Stomach (tissue), 19 donors: Measurements from ENCODE around the gene RPRM. TPM values are rescaled to one million over a fixed set of nuclear protein-coding genes. Genes with fewer than 3 reads are reported as not detected.

Source experiments
- DNase-seq, 2 donors: peaks; one replicate each; pipeline versions ENCODE4 v3.0.0 to v3.0.0-alpha.2; 2013 to 2019
- H3K27ac ChIP-seq, 5 donors: fragments of 200-600 bp in 4 of 5; sonication (generic) in 4 of 5; one replicate each; pipeline ENCODE4 v1.5.1; 2013 to 2019; ENCODE audit warnings: mild to moderate bottlenecking in 1 of 5, moderate library complexity in 1 of 5
- H3K27me3 ChIP-seq, 3 donors: fragments of 200-600 bp; sonication (generic); one replicate each; pipeline ENCODE4 v1.5.1; 2017 to 2019; ENCODE audit warnings: mixed run types in 1 of 3
- H3K36me3 ChIP-seq, 4 donors: fragments of 200-600 bp; sonication (generic); 1 replicate in 3 of 4; 2 replicates in 1 of 4; pipeline ENCODE4 v1.5.1; 2016 to 2019
- H3K4me1 ChIP-seq, 4 donors: fragments of 200-600 bp; sonication (generic); one replicate each; pipeline ENCODE4 v1.5.1; 2016 to 2019
- H3K4me3 ChIP-seq, 4 donors: fragments of 200-600 bp; sonication (generic) in 3 of 4; one replicate each; pipeline ENCODE4 v1.5.1; 2016 to 2019; ENCODE audit warnings: mild to moderate bottlenecking in 1 of 4
- H3K9me3 ChIP-seq, 4 donors: fragments of 200-600 bp; sonication (generic); one replicate each; pipeline ENCODE4 v1.5.1; 2016 to 2019
- EP300 ChIP-seq: sonication (generic); formaldehyde crosslinking; IDR thresholded peaks from one replicate; pipeline ENCODE4 v1.6.1; 2017; ENCODE audit warnings: antibody characterized with exemption
- POLR2A ChIP-seq, 4 donors: fragments of 450-650 bp; IDR thresholded peaks; one replicate each; pipeline ENCODE4 v1.6.1; 2016; ENCODE audit warnings: antibody characterized with exemption in 4 of 4, control low read depth in 2 of 4, mild to moderate bottlenecking in 1 of 4, moderate library complexity in 1 of 4
- POLR2AphosphoS5 ChIP-seq, 3 donors: sonication (generic); formaldehyde crosslinking; IDR thresholded peaks; one replicate each; pipeline ENCODE4 v1.6.1; 2016; ENCODE audit warnings: antibody characterized with exemption in 3 of 3
- WGBS, 5 donors: extraction: QIAGEN DNeasy Blood & Tissue Kit in 3 of 5; methylation state at CpG; one replicate each; pipeline versions ENCODE4 v1.1.5 to v1.1.7; 2013 to 2018; 5-methylcytosine and 5-hydroxymethylcytosine counted together
- intact Hi-C: fragments of 100-400 bp; cut with DNase I; formaldehyde crosslinking; loops from one replicate; pipeline ENCODE4 v1.15.1; 2023; ENCODE audit warnings: low total_unique reads
- long read RNA-seq, 10 donors: transcript quantifications; one replicate each; lab custom pipeline, GENCODE V29; 2026
- polyA plus RNA-seq, 3 donors: library from polyadenylated mRNA; stranded (reverse); fragments of 200-250 nt; gene quantifications; one replicate each; pipeline ENCODE4 v1.2.3, GENCODE V29; 2013
- total RNA-seq, 5 donors: library from RNA; depleted of rRNA; stranded (reverse); fragments of >200 nt; gene quantifications; one replicate each; pipeline versions ENCODE4 v1.1.0 to v1.2.3, GENCODE V29; 2014 to 2016
- TF ChIP-seq, protein P1 (sequence below), 7 experiments: fragments of 450-650 bp in 4 of 7; fragments of 200-600 bp in 3 of 7; sonication (generic) in 3 of 7; IDR thresholded peaks; one replicate each; pipeline ENCODE4 v1.5.1; 2016 to 2019; ENCODE audit warnings: antibody characterized with exemption in 7 of 7, control low read depth in 2 of 7, mild to moderate bottlenecking in 1 of 7
- donor health status: healthy with polysubstance abuse.
- donor health status: Bipolar disorder and iron deficiency.
- donor health status: healthy.

Gene RPRM
- total RNA-seq = 1 to 10 TPM in 2 of 5 donors, not detected in 3; 1.0 to 5.0 TPM
- polyA plus RNA-seq = 1 to 10 TPM; 1.6 to 7.8 (median 5.5) TPM
- long read RNA-seq, donor 1, partial matches to known transcripts = 0 of 3 reads
- long read RNA-seq, donor 1, other reads (novel, unspliced or antisense) = 0 of 3 reads
- long read RNA-seq, donor 2, transcript RPRM-201 (1 exons, 1,471 nt) = major isoform, 5 of 5 reads
- long read RNA-seq, donor 2, partial matches to known transcripts = 0 of 5 reads
- long read RNA-seq, donor 2, other reads (novel, unspliced or antisense) = 0 of 5 reads
- long read RNA-seq, donor 3, partial matches to known transcripts = 0 of 3 reads
- long read RNA-seq, donor 3, other reads (novel, unspliced or antisense) = 0 of 3 reads
- long read RNA-seq, donor 4 = 0 reads
- long read RNA-seq, donor 5, partial matches to known transcripts = 0 of 4 reads
- long read RNA-seq, donor 5, other reads (novel, unspliced or antisense) = 0 of 4 reads
- long read RNA-seq, donor 6 = 0 reads
- long read RNA-seq, donor 7, transcript RPRM-201 (1 exons, 1,471 nt) = major isoform, 12 of 12 reads
- long read RNA-seq, donor 7, partial matches to known transcripts = 0 of 12 reads
- long read RNA-seq, donor 7, other reads (novel, unspliced or antisense) = 0 of 12 reads
- long read RNA-seq, donor 8, partial matches to known transcripts = 0 of 1 reads
- long read RNA-seq, donor 8, other reads (novel, unspliced or antisense) = 0 of 1 reads
- long read RNA-seq, donor 9, transcript RPRM-201 (1 exons, 1,471 nt) = major isoform, 15 of 15 reads
- long read RNA-seq, donor 9, partial matches to known transcripts = 0 of 15 reads
- long read RNA-seq, donor 9, other reads (novel, unspliced or antisense) = 0 of 15 reads
- long read RNA-seq, donor 10, partial matches to known transcripts = 0 of 1 reads
- long read RNA-seq, donor 10, other reads (novel, unspliced or antisense) = 0 of 1 reads

DNA sequence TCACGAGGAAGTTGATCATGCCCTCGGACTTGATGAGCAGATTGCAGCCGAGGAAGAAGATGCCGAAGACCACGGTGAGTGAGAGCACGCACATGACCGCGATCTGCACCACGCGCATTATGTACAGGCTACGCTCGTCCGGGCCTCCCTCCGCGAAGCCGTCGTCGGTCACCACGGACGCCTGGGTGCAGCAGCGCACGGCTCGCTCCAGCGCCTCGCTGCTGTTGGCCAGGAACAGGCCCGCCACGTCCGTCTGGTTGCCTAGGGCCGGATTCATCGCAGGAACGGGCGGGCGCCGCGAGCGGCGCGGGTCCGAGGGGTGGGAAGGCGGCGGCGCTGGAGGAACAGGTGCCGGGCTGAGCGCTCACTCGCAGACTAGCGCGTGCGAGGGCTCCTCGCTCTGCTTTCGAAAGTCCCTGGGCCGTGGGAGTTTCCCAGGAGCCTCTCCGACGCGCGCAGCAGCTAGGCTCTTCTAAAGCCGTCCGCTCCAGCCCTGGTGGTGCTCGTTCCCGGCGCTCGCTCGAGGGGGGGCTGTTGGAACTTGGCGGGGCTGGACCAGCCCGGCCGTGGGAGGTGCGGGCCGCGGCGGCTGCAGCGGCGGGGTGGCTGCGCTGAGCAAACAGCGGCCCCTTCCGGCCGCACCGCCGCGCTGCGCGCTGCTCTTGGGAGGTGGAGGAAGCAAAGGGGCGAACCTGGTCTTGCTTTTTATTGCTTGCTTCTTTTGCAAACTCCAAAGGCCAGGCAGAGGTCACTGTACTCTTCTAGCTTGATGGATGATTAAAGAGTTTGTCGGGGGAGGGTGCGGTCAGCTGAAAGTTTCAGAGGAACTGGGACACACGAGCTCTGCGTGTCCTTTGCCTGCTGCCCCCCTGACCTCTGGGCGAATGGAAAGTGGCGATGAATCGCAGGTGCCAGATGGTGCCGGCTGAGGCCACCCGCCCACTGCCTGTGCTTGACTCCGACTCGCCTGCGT, at the start of gene RPRM:
Gene RPRM, minus strand, starts transcription at position 474 of the 973 bp plus-strand sequence. Its CDS starts 197 bp downstream, at position 277.
- no peak for TF ChIP-seq EP300
- TF ChIP-seq, protein P1, sequence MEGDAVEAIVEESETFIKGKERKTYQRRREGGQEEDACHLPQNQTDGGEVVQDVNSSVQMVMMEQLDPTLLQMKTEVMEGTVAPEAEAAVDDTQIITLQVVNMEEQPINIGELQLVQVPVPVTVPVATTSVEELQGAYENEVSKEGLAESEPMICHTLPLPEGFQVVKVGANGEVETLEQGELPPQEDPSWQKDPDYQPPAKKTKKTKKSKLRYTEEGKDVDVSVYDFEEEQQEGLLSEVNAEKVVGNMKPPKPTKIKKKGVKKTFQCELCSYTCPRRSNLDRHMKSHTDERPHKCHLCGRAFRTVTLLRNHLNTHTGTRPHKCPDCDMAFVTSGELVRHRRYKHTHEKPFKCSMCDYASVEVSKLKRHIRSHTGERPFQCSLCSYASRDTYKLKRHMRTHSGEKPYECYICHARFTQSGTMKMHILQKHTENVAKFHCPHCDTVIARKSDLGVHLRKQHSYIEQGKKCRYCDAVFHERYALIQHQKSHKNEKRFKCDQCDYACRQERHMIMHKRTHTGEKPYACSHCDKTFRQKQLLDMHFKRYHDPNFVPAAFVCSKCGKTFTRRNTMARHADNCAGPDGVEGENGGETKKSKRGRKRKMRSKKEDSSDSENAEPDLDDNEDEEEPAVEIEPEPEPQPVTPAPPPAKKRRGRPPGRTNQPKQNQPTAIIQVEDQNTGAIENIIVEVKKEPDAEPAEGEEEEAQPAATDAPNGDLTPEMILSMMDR (IDR thresholded peaks at IDR 0.05) = peak in 5 of 7 experiments; percentile 35 to 89 (median 73)
- TF ChIP-seq POLR2AphosphoS5 (IDR thresholded peaks at IDR 0.05) = peak in 1 of 3 donors; percentile 16
- Histone ChIP-seq H3K4me1 (peaks cover 14 to 34% (median 27%) of the 10 kb centered on the region in 4 donors), H3K36me3 (no peaks in the 10 kb centered on the region), H3K27ac (peak within 1 kb of the TSS in 4 of 5 donors; percentile 24 to 81 (median 50)), H3K9me3 (no peaks in the 10 kb centered on the region), H3K27me3 (peaks cover 0 to 63% (median 43%) of the 10 kb centered on the region in 3 donors), H3K4me3 (peak within 1 kb of the TSS; percentile 56 to 64 (median 60))
- DNase-seq = peak; percentile 72 to 94
- intact Hi-C loops = no loop called here
- 1 to 3% (median 2%) methylated on average over 43 to 93 of the region's 93 CpGs for WGBS, 5 donors

- TF ChIP-seq POLR2A (IDR thresholded peaks at IDR 0.05) (no peak), EP300 (no peak), POLR2AphosphoS5 (IDR thresholded peaks at IDR 0.05) (no peak)
- TF ChIP-seq, protein P1 (IDR thresholded peaks at IDR 0.05) = peak in 4 of 7 experiments; percentile 37 to 85 (median 64)
- intact Hi-C loops = loop anchor here (5.0 kb wide), 1 partner anchor 657 kb away; no protein-coding TSS in a partner anchor
Observed at GRCh38 chr2:153519257-153519875, 40.8 kb upstream of the RPRM start.

GRCh38 chr2:153512331-153512730, 33.8 kb upstream of the RPRM start:
- DNase-seq = no peak
- intact Hi-C loops = no loop called here

More at GRCh38 chr2:153519257-153519875, 40.8 kb upstream of the RPRM start:
- Histone ChIP-seq H3K4me3 (no peak overlapping the region), H3K9me3 (no peaks in the 10 kb centered on the region), H3K4me1 (no peaks in the 10 kb centered on the region), H3K27ac (no peak overlapping the region), H3K36me3 (no peaks in the 10 kb centered on the region), H3K27me3 (no peaks in the 10 kb centered on the region)
- 0 to 3% (median 0%) methylated on average over 1 of the region's 1 CpG for WGBS, 5 donors
- peak; percentile 60 to 78 for DNase-seq

More at GRCh38 chr2:153512331-153512730, 33.8 kb upstream of the RPRM start:
- H3K9me3 ChIP-seq = peaks cover 0 to 1% (median under 1%) of the 10 kb centered on the region in 4 donors
- 54 to 69% (median 66%) methylated on average over 4 of the region's 4 CpGs for WGBS, 5 donors
- H3K4me1 ChIP-seq = no peaks in the 10 kb centered on the region
- no peak overlapping the region for H3K27ac ChIP-seq
- TF ChIP-seq, protein P1 (IDR thresholded peaks at IDR 0.05) = no peak
- no peak for TF ChIP-seq POLR2AphosphoS5 (IDR thresholded peaks at IDR 0.05)
- TF ChIP-seq POLR2A (IDR thresholded peaks at IDR 0.05) = no peak
- no peak for TF ChIP-seq EP300
- no peak overlapping the region for H3K4me3 ChIP-seq
- no peaks in the 10 kb centered on the region for H3K36me3 ChIP-seq
- peaks cover 0 to 4% (median 0%) of the 10 kb centered on the region in 3 donors for H3K27me3 ChIP-seq
